Fibroblast of villous mesenchyme (primary cell): ENCODE data around the gene OLFML2B. TPM values are rescaled to one million over a fixed set of nuclear protein-coding genes. Genes with fewer than 3 reads are reported as not detected.

Experiments used
- DNase-seq: peaks from one replicate; pipeline ENCODE4 v3.0.0-alpha.2; 2010; ENCODE audit warnings: low read depth
- H3K4me3 ChIP-seq: 2 replicates; pipeline ENCODE4 v1.5.1; 2011; ENCODE audit warnings: low read depth, mild to moderate bottlenecking, low read length
- total RNA-seq: library from RNA; depleted of rRNA; stranded (reverse); fragments of >200 nt; gene quantifications from 2 replicates; pipeline ENCODE4 v1.2.3, GENCODE V29; 2012
- TF ChIP-seq, protein P1 (sequence below): IDR thresholded peaks from 2 replicates; pipeline ENCODE4 v1.5.1; 2012; ENCODE audit warnings: low read depth, mild to moderate bottlenecking, low read length; ENCODE audit not compliant: insufficient read depth

The OLFML2B gene
- total RNA-seq, 1 donor = 5.2 TPM

- peak; percentile 94 for DNase-seq
- H3K4me3 ChIP-seq = peak overlapping the region; percentile 18
- TF ChIP-seq, protein P1, sequence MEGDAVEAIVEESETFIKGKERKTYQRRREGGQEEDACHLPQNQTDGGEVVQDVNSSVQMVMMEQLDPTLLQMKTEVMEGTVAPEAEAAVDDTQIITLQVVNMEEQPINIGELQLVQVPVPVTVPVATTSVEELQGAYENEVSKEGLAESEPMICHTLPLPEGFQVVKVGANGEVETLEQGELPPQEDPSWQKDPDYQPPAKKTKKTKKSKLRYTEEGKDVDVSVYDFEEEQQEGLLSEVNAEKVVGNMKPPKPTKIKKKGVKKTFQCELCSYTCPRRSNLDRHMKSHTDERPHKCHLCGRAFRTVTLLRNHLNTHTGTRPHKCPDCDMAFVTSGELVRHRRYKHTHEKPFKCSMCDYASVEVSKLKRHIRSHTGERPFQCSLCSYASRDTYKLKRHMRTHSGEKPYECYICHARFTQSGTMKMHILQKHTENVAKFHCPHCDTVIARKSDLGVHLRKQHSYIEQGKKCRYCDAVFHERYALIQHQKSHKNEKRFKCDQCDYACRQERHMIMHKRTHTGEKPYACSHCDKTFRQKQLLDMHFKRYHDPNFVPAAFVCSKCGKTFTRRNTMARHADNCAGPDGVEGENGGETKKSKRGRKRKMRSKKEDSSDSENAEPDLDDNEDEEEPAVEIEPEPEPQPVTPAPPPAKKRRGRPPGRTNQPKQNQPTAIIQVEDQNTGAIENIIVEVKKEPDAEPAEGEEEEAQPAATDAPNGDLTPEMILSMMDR = no peak
These were observed 20.4 kb downstream of the OLFML2B start for GRCh38 chr1:162003061-162003829.

DNA sequence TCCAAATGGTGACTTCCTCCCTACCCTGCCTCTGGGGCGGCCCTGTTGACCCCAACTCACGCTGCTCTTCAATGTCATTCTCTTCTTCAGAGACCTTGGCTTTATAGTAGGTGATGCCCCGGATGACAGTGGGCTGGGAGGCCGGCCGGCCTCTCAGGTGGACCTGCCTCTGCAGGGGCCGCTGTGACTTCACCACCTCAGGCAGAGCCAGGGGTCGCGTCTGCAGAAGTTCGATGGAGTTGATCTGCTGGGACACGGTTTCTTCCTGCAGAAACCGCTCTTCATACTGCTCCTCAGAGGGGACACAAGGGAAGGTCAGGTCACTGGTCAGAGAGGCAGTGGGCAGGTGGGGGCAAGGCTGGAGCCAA is 23.6 kb downstream of the OLFML2B start:
- TF ChIP-seq, protein P1 = no peak
- no peak overlapping the region for H3K4me3 ChIP-seq
- DNase-seq = no peak

DNA sequence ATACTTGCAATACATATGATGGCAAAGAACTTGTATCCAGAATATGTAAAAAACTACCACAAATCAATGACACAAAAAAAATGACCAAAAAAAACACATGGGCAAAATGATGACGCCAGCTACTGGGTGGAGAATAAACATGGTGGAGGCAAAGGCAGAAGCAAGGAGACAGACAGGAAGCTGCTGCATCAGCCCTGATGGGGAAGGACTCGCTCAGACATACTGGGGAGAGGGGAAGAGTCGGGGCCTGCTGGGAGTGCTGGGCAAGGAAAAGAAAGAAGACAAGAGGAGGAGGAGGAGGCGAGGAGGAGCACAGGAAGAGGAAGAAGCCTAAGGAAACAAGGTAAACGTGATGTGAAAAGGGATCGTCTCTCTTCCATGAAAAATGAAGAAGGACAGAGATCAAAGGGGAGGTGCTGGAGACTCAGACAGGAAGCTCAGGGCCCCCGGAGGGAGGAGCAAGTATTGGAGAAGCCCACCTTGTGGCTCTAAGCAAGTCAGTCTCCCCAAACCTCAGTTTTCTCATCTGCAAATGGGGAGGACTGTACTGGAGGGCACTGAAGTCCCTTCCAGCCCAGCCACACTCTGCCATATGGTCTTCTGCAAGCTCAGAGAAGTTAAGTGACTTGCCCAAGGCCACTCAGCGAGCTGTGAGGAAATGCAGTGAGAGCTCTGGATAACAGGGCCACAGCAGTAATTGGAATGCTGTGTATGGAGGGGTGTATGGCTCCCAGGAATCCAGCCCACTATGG is 24.2 kb downstream of the OLFML2B start:
- TF ChIP-seq, protein P1 = no peak
- no peak for DNase-seq

DNA sequence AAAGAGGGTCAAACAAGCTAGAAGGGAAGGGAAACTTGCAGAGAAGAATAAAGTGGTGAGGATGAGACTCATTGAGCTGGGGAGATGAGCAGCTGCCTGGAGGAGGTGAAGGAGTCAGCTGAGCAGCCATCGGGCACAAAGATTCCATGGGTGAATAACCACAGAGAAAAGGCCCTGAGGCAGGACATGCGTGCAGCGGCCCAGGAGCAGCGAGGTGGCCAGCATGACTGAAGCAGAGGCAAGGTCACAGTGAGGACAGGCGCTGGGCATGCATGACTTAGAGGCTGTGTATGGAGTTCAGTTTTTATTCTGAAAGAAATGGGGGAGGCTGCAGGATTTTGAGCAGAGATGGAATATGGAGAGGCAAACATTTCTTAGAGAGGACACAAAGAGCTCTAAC is 24.9 kb downstream of the OLFML2B start:
- DNase-seq = no peak
- H3K4me3 ChIP-seq = no peak overlapping the region
- TF ChIP-seq, protein P1 = no peak

More for the DNA sequence above, 24.2 kb downstream of the OLFML2B start:
- no peak overlapping the region for H3K4me3 ChIP-seq

DNA sequence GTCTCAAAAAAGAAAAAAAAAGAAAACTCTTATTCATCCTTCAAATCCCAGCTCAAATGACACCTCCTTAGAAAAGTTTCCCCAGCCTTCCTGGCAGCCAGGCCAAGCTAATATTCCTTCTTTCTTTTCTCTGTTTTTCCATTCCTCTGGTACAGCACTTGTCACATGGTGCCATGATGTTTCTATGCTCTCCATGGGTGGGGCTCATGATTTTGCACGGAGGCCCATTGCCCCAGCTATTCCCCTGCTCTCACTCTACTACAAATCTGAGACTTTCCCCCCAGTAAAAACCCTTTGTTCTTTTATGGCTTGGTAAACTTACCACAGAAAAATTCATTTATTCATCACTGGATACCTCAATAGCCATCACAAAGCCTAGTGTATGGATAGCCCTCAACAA is 26.5 kb downstream of the OLFML2B start:
- TF ChIP-seq, protein P1 = no peak
- no peak overlapping the region for H3K4me3 ChIP-seq
- no peak for DNase-seq

DNA sequence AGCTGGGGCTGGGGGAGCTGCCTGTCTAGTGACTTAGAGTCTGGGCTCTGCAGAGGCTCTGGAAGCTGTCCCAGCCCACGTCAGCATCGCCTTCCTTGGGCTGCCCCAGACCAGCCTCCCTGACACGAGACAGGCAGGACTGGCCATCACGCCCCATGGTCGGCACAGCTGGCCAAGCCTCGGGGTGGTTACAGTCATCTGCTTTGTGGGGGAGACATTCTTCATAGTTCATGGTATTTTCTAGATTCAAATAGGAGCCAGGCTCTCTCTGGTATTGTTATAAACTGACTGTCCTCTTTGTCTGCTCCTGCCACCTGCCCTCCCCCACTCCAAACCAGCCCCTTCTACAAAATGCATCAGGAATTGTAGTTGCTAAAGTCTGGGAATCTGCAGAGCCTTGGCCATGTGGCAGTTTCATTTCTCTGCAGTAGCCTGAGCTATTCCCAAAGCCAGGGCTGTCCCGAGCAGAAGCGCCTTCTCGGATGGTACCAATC is 29.4 kb downstream of the OLFML2B start:
- H3K4me3 ChIP-seq = no peak overlapping the region
- TF ChIP-seq, protein P1 = no peak
- DNase-seq = peak; percentile 73
